ENCODE data around the gene GRIN2A.

- TF ChIP-seq POLR2AphosphoS5 (IDR thresholded peaks at IDR 0.05; ENCODE audit: low read depth, low read length) (no peak), POLR2A (IDR thresholded peaks at IDR 0.05; ENCODE audit: control extremely low read depth in 1 of 2, low read depth in 2 of 2, low read length in 2 of 2) (no peak), TAF1 (IDR thresholded peaks at IDR 0.05; ENCODE audit: low read depth, low read length) (no peak), CTCF (IDR thresholded peaks at IDR 0.05; ENCODE audit: control extremely low read depth in 1 of 3, insufficient read depth in 1 of 3, low read depth in 1 of 3, low read length in 3 of 3) (no peak), SIN3A (conservative IDR thresholded peaks at IDR 0.05 in 1 of 2, IDR thresholded peaks at IDR 0.05 in 1 of 2; ENCODE audit: low read depth in 1 of 2, low read length in 2 of 2) (no peak), NRF1 (IDR thresholded peaks at IDR 0.05; ENCODE audit: low read depth, low read length) (no peak), CREB1 (IDR thresholded peaks at IDR 0.05) (no peak), EP300 (IDR thresholded peaks at IDR 0.05; ENCODE audit: borderline replicate concordance in 1 of 2, low read depth in 2 of 2, low read length in 2 of 2) (no peak), SP2 (IDR thresholded peaks at IDR 0.05; ENCODE audit: low read length) (no peak), SP1 (IDR thresholded peaks at IDR 0.05; ENCODE audit: low read depth, low read length) (no peak), RAD21 (IDR thresholded peaks at IDR 0.05 in 1 of 2, conservative IDR thresholded peaks at IDR 0.05 in 1 of 2; ENCODE audit: low read depth in 2 of 2, low read length in 2 of 2) (no peak), EZH2 (IDR thresholded peaks at IDR 0.05; ENCODE audit: low read depth, low read length, severe bottlenecking) (no peak), YY1 (IDR thresholded peaks at IDR 0.05; ENCODE audit: low read depth, low read length) (no peak), TEAD4 (IDR thresholded peaks at IDR 0.05; ENCODE audit: low read depth, low read length) (no peak)
These were observed 38.7 kb upstream of the GRIN2A start for GRCh38 chr16:10220942-10221341.
